Astrocyte of the cerebellum (primary cell): ENCODE results near the gene TNFSF4.

Source experiments
- DNase-seq: peaks from one replicate; pipeline ENCODE4 v3.0.0-alpha.2; 2011; ENCODE audit warnings: low read depth
- H3K4me3 ChIP-seq: 2 replicates; pipeline ENCODE4 v1.5.1; 2011; ENCODE audit warnings: mild to moderate bottlenecking, low read depth, low read length, moderate library complexity
- in situ Hi-C: cut with HindIII; loops from 2 replicates; pipeline ENCODE4 v1.10.0; 2017; ENCODE audit warnings: low sequenced_read_pairs
- TF ChIP-seq, protein P1 (sequence below): IDR thresholded peaks from 2 replicates; pipeline ENCODE4 v1.5.1; 2012; ENCODE audit warnings: low read length, low read depth, moderate library complexity, mild to moderate bottlenecking; ENCODE audit errors: missing control alignments

The TNFSF4 gene

GRCh38 chr1:173152598-173152997 lies 54.5 kb downstream of the TNFSF4 start:
- TF ChIP-seq, protein P1, sequence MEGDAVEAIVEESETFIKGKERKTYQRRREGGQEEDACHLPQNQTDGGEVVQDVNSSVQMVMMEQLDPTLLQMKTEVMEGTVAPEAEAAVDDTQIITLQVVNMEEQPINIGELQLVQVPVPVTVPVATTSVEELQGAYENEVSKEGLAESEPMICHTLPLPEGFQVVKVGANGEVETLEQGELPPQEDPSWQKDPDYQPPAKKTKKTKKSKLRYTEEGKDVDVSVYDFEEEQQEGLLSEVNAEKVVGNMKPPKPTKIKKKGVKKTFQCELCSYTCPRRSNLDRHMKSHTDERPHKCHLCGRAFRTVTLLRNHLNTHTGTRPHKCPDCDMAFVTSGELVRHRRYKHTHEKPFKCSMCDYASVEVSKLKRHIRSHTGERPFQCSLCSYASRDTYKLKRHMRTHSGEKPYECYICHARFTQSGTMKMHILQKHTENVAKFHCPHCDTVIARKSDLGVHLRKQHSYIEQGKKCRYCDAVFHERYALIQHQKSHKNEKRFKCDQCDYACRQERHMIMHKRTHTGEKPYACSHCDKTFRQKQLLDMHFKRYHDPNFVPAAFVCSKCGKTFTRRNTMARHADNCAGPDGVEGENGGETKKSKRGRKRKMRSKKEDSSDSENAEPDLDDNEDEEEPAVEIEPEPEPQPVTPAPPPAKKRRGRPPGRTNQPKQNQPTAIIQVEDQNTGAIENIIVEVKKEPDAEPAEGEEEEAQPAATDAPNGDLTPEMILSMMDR = no peak
- DNase-seq = no peak
- H3K4me3 ChIP-seq = no peak overlapping the region
- in situ Hi-C loops = no loop called here

DNA sequence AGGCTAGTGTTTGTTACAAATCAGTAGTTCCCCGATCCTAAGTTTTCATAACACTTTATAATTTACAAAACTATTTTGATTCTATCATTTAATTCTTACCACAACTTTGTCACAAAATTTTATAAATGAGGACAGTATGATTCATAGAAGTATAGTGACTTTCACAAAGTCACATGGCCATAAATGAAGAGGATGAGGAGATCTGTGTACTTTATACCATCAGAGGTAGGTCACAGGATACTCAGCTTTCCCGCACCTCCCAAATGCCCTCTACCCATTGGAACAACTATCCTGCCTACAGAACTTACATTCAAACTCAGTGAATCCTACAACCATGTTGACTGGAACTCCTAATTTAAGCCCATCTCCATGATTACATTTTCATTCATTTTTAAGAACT lies 56.3 kb downstream of the TNFSF4 start:
- DNase-seq = no peak
- H3K4me3 ChIP-seq = no peak overlapping the region
- TF ChIP-seq, protein P1 = no peak
- in situ Hi-C loops = no loop called here

DNA sequence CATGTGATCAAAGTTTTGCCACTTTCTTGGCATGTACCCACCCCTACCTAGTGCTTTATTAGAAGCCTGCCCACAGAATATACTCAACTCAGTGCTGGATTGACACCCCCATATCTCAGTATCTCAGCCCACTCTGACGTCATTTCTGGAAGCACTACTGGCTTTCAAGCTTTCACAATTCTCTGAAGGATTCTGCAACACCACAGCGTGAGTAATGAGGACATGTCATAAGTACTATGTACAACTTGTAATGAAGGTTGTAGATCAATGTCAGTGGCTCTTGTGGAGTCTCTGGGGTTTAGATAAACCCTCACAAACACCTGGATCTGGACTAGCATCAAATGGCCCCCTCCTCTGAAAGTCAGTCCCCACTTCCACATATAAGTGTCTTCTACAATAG lies 57.2 kb downstream of the TNFSF4 start:
- TF ChIP-seq, protein P1 = no peak
- in situ Hi-C loops = no loop called here
- H3K4me3 ChIP-seq = no peak overlapping the region
- no peak for DNase-seq

DNA sequence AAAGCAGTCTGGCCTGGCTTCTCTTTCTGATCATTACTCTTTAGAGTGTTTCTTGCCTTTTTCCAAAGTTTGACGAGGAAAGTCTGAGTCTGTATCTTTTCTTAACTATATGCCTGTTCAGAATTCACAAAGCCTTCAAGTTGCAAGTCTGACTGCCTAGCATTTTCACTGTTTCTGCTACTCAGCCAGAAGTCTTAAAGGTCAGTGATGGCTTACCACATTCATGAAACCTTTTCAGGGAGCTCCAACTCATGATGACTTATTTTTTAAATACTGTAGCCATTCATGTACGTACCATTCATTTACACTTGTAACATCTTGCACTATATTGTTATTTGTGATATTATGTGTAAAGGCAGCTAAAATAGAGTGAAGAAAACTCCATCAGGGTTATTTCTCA lies 58.2 kb downstream of the TNFSF4 start:
- TF ChIP-seq, protein P1 = no peak
- in situ Hi-C loops = no loop called here
- H3K4me3 ChIP-seq = no peak overlapping the region
- no peak for DNase-seq

DNA sequence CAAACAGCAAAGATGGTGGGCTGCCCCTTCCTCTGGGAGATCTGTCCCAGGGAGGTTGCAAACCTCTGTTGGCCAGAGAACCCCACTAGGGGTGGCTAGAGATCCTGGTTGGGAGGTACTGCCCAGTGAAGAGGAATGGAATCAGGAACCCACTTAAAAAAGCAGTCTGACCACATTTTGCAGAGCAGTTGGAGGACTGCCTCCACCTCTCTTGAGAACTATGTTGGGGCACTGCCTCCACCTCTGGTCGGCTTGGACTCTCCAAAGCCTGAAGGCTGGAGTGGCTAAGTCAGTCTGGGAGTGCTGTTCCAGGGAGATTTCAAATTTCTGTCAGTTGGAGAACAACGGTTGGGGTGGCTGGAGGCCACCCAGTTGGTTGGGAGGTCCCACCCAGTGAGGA lies 58.6 kb downstream of the TNFSF4 start:
- TF ChIP-seq, protein P1 = no peak
- no peak for DNase-seq
- no peak overlapping the region for H3K4me3 ChIP-seq
- in situ Hi-C loops = no loop called here

DNA sequence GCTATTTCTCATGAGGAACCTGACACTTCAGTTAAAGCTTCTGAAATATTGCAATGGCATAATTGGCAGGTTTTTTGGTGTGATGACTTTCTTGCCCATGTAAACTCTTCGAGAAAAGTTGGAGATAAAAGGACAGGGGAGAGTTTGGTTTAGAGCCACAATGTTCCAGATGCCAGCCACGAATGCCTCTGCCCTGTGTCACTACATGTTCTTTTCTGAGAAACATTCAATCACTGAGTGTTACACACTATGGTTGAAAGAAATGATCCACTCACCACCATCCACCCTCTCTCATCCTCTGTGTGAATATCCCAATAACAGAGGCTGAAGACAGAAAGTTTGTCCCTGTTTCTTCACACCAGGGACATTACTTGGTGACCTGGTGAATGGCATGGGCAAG lies 66.4 kb downstream of the TNFSF4 start:
- in situ Hi-C loops = no loop called here
- TF ChIP-seq, protein P1 = no peak
- DNase-seq = no peak

DNA sequence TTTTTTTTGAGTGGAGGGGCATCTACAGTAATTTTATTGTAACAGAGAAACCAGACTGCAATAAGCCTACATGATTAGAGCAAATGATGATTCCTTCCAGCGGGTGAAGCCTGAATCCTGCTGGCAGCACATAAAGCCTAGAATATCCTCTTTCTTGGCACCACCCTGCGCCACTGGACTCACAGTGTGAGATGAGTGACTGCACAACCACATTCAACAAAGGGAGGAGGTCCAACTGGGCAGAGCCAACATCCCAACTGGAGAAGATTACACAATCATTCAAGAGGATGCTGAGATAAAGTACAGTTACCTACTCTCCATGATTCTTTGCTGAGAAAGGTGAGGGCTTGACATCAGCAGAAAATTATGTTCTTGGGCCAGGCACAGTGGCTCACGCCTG lies 67.4 kb downstream of the TNFSF4 start:
- DNase-seq = no peak
- no peak overlapping the region for H3K4me3 ChIP-seq
- TF ChIP-seq, protein P1 = no peak
- in situ Hi-C loops = no loop called here

More for the DNA sequence above, 66.4 kb downstream of the TNFSF4 start:
- no peak overlapping the region for H3K4me3 ChIP-seq
